ENCODE results near the gene ROBO1. TPM values are rescaled to one million over a fixed set of nuclear protein-coding genes. Genes with fewer than 3 reads are reported as not detected.
"Not testable (repeated sequence)": the region's sequence is repeated elsewhere in the genome, so short reads cannot be mapped to it uniquely, and the experiment has no call there.

ROBO1 gene
- polyA plus RNA-seq, 1 donor = 33.9 TPM

GRCh38 chr3:78725703-78726246, 1042.0 kb downstream of the ROBO1 start:
- DNase-seq = no peak

DNA sequence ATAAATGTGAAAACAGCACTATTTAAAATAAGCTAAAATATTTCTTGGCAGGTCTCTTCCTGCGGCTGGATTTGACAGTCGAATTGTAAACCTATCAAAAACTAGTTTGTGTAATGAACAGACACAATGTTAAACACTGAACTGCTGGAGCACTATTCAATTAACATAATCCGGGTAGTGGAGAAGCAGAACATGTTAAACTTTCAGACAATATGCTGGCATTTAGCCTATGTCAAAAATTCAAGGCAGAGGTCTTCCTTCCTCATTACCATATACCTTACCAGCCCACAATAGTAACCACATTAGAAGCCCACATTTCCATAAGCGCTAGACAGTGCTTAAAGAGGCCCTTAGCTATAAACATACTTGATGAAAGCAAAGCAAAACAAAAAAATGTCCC, 1042.9 kb downstream of the ROBO1 start:
- DNase-seq = no peak

DNA sequence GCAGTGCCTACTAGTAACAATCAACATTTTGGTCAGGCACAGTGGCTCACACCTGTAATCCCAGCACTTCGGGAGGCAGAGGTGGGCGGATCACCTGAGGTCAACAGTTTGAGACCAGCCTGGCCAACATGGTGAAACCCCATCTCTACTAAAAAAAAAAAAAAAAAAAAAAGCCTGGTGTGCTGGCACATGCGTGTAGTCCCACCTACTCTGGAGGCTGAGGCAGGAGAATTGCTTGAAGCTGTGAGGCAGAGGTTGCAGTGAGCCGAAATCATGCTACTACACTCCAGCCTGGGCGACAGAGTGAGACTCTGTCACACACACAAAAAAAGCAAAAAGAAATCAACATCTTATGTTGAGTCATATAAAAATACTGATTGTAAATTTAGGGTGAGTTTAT, 1043.4 kb downstream of the ROBO1 start:
- DNase-seq = not testable (repeated sequence)

DNA sequence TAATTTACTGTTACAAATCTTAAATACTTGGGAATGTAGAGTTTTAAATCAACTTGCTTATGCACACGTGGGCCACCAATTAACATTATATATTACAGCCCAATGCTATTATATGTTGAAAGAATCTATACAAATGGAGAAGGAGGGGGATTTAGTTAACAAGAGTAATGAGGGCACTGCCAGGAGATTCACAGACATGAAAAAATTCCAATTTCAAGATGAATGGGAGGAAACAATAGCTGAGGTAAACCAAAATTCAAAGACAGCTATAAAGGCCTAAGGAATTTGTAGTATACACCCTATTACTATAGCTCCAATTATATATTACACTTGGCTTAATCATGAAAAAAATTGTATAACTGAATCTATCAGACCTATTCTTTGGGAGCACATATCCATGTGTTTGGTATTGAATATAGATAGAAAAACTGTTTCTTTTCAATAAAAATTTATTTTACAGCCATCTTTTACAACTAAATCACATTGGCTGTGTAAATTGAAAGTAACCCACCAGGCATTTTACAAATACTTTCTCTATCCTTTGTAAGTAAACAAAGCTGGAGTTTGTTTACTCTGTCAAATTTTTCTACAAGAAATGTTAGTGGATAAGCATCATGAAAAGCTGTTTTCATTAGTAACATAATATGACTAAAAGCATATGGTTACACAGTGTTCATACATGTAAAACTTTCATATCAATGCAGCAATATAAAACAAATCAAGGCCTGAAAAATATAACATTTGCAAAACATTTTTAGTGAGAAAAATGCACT, 1045.8 kb downstream of the ROBO1 start:
- no peak for DNase-seq

DNA sequence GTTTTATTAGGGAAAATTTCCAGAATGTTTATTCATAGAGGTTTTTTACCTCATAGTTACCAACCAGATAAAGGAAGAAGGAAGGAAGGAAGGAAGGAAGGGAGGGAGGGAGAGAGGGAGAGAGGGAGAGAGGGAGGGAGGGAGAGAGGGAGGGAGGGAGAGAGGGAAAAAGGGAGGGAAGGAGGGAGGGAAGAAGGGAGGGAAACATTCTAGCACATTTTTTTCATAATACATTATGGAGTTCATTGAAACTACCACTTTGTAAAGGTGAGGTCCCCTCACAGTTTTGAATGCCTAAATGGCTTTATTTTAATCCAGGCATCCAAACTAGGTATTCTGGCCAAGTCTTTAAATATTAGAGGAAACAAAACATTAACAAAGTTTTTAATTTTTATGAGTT, 1049.1 kb downstream of the ROBO1 start:
- DNase-seq = no peak

GRCh38 chr3:78717041-78717440, 1050.8 kb downstream of the ROBO1 start:
- no peak for DNase-seq

GRCh38 chr3:78712941-78713340, 1054.9 kb downstream of the ROBO1 start:
- DNase-seq = no peak

- no peak for DNase-seq
Observed at GRCh38 chr3:78712270-78712669, 1055.5 kb downstream of the ROBO1 start.

- DNase-seq = no peak
Observed at GRCh38 chr3:78708565-78709073, 1059.2 kb downstream of the ROBO1 start.

- DNase-seq = no peak
Observed at GRCh38 chr3:78707609-78708008, 1060.2 kb downstream of the ROBO1 start.

GRCh38 chr3:78706906-78707523, 1060.8 kb downstream of the ROBO1 start:
- no peak for DNase-seq

GRCh38 chr3:78703944-78704343, 1063.9 kb downstream of the ROBO1 start:
- no peak for DNase-seq

- no peak for DNase-seq
Observed at GRCh38 chr3:78701537-78701936, 1066.3 kb downstream of the ROBO1 start.

DNA sequence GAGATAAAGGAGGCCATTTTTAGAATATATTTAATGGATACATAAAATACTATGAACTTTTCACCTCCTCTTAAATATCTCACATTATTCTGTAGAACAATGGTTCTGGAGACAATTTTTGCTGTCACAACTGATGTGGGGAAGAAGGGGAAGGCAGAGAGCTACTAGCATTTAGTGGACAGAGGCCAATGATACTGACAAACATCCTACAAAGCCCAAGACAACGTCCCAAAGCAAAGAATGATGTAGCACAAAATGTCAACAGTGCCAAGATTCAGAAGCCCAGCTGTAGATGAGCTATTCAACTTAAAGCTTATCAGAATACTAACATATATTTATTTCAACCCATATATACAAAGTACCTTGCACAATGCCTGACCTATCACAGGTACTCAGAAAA, 1069.4 kb downstream of the ROBO1 start:
- no peak for DNase-seq

- peak; percentile 52 for DNase-seq
Observed at GRCh38 chr3:78697426-78697825, 1070.4 kb downstream of the ROBO1 start.

- no peak for DNase-seq
Observed at GRCh38 chr3:78690766-78691165, 1077.0 kb downstream of the ROBO1 start.

DNA sequence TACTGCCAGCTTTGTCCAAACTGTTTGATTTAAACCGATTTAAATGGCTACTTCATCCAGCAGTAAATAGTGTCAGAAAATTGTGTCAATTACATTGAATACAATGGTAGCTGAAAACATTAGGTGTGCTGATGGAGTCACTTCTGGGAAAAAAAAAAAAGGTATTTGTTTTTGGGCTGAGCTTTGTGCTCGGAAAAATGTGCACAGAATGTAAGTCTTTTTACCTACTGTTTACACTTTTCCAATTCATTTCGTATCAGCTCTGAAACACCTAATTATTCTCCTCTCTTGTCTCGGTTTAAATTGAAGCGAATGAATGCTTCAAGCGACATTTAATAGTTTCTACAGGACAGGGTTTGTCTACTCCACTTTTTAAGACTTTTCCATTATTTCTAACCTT, 1078.4 kb downstream of the ROBO1 start:
- DNase-seq = no peak

DNA sequence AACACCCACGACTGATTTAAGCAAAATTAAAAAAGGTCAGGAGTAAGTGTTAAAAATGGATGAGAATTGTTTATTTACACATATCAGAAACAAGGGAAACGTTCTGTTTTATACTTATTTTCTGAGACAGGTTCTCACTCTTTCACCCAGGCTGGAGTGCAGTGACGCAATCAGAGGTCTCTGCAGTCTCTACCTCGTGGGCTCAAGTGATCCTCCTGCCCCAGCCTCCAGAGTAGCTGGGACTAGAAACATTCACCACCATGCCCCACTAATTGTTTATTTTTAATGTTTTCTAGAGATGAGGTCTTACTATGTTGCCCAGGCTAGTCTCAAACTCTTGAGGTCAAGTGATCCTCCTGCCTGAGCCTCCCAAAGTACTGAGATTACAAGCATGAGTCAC, 1080.3 kb downstream of the ROBO1 start:
- no peak for DNase-seq

DNA sequence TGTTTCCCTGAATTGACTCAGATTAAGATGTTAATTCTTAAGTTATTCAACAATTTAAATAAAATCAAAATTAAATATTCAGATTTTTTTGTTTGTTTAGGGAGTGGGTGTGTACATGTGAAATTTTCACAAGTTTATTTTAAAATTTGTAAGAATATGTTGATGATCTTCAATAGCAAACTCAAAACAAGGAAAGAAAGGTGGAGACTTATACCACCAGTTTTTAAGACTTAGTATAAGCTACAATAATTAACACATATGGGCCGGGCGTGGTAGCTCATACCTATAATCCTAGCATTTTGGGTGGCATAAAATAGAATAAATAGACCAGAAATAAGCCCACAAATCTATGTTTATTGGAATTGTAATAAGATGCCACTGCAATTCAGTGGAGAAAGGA, 1084.5 kb downstream of the ROBO1 start:
- no peak for DNase-seq

DNA sequence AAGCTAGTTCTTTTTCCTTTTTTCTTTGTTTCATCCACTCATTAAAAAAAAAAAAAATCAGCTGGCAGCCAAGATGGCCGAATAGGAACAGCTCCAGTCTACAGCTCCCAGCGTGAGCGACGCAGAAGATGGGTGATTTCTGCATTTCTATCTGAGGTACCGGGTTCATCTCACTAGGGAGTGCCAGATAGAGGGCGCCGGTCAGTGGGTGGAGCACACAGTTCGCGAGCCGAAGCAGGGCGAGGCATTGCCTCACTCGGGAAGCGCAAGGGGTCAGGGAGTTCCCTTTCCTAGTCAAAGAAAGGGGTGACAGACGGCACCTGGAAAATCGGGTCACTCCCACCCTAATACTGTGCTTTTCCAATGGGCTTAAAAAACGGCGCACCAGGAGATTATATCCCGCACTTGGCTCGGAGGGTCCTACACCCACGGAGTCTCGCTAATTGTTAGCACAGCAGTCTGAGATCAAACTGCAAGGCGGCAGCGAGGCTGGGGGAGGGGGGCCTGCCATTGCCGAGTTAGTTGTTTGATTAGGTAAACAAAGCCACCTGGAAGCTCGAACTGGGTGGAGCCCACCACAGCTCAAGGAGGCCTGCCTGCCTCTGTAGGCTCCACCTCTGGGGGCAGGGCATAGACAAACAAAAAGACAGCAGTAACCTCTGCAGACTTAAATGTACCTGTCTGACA, 1092.5 kb downstream of the ROBO1 start:
- DNase-seq = not testable (repeated sequence)

- no peak for DNase-seq
Observed at GRCh38 chr3:78670746-78671145, 1097.1 kb downstream of the ROBO1 start.

GRCh38 chr3:78670094-78670493, 1097.7 kb downstream of the ROBO1 start:
- no peak for DNase-seq

DNA sequence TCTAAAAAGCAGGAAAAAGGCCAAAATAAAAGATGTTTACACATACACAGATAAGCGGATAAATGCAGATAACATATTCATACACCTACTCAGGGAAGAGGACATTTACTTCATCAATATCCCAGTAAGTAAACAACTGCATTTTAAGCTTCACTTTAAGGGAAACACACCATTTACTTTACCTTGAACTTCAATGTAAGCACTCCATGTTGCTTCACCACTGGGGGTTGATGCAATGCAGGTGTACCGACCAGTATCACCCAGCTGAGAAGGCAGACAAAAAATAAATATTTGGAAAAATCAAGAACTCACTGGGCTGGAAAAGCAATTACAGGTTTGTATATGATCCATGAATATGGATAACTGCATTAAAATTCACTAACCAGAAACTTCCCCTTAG, 1099.5 kb downstream of the ROBO1 start:
- no peak for DNase-seq
